ENCODE results near the gene SLC39A11. TPM values are rescaled to one million over a fixed set of nuclear protein-coding genes. Genes with fewer than 3 reads are reported as not detected.
"Not testable (repeated sequence)": the region's sequence is repeated elsewhere in the genome, so short reads cannot be mapped to it uniquely, and the experiment has no call there.

SLC39A11 gene
- total RNA-seq, 1 experiment from 2014 or later: 18.9 TPM

- no peak for TF ChIP-seq RELA (CRISPR knock-in tag; IDR thresholded peaks at IDR 0.05; ENCODE audit: borderline replicate concordance)
- TF ChIP-seq ZNF532 (CRISPR knock-in tag; IDR thresholded peaks at IDR 0.05; ENCODE audit: borderline replicate concordance): no peak
- no peak for TF ChIP-seq ETV6 (CRISPR knock-in tag; IDR thresholded peaks at IDR 0.05)
- no peak for TF ChIP-seq AR (CRISPR knock-in tag; IDR thresholded peaks at IDR 0.05)
- TF ChIP-seq STAT6 (CRISPR knock-in tag; conservative IDR thresholded peaks at IDR 0.05; ENCODE audit: low read depth): no peak
- no peak for TF ChIP-seq JAZF1 (CRISPR knock-in tag; IDR thresholded peaks at IDR 0.05)
- no peak for TF ChIP-seq PRDM15 (CRISPR knock-in tag; IDR thresholded peaks at IDR 0.05)
Observed at GRCh38 chr17:73132085-73132492, 39.6 kb upstream of the SLC39A11 start (continued).

- H3K27ac Mint-ChIP-seq; POLR2A ChIA-PET; H3K27me3 Mint-ChIP-seq (ENCODE audit: low read depth); ATAC-seq; DNase-seq (ENCODE audit: low spot score); H3K36me3 Mint-ChIP-seq; H3K9me3 Mint-ChIP-seq; H3K4me3 Mint-ChIP-seq: not testable (repeated sequence)
- H3K4me1 Mint-ChIP-seq: peaks cover 32% of the 10 kb centered on the region
- CTCF ChIA-PET: interaction anchor here (0.7 to 2.9 kb wide), 2 partner anchors 25 to 121 kb away, joined by 3 to 12 read pairs; no protein-coding TSS in a partner anchor
Observed at GRCh38 chr17:73131439-73131838, 39.0 kb upstream of the SLC39A11 start.

GRCh38 chr17:73130977-73131376, 38.5 kb upstream of the SLC39A11 start:
- Mint-ChIP-seq H3K27ac (no peak overlapping the region), H3K9me3 (no peaks in the 10 kb centered on the region), H3K4me3 (no peak overlapping the region), H3K27me3 (ENCODE audit: low read depth) (no peaks in the 10 kb centered on the region; the same call in 1 of the 2 replicates), H3K4me1 (peaks cover 29% of the 10 kb centered on the region), H3K36me3 (no peaks in the 10 kb centered on the region)
- TF ChIP-seq NFYB (CRISPR knock-in tag; conservative IDR thresholded peaks at IDR 0.05; ENCODE audit: low read depth): no peak
- no peak for TF ChIP-seq HMGA2 (CRISPR knock-in tag; IDR thresholded peaks at IDR 0.05)
- no peak for TF ChIP-seq CREM (CRISPR knock-in tag; IDR thresholded peaks at IDR 0.05)
- POLR2A ChIA-PET: no interaction called here
- DNase-seq (ENCODE audit: low spot score): no peak
- CTCF ChIA-PET: interaction anchor here (0.7 to 2.9 kb wide), 2 partner anchors 26 to 121 kb away, joined by 3 to 12 read pairs; no protein-coding TSS in a partner anchor
- no peak for ATAC-seq
